ENCODE measurements around the gene RNF144B.

RNF144B gene

GRCh38 chr6:18511211-18511610 lies 124.1 kb downstream of the RNF144B start:
- Histone ChIP-seq H3K27me3 (ENCODE audit: control insufficient read depth, insufficient read depth, low read length) (no peaks in the 10 kb centered on the region), H3K9me3 (ENCODE audit: control insufficient read depth, insufficient read depth, low read length) (no peaks in the 10 kb centered on the region), H3K9ac (ENCODE audit: low read depth, low read length) (no peak overlapping the region), H3K4me3 (ENCODE audit: low read depth, low read length) (no peak overlapping the region), H3K36me3 (ENCODE audit: control insufficient read depth, insufficient read depth, low read length) (no peaks in the 10 kb centered on the region), H3K27ac (ENCODE audit: low read depth, low read length) (no peak overlapping the region), H3K4me1 (ENCODE audit: control insufficient read depth, insufficient read depth, low read length) (peaks cover 9% of the 10 kb centered on the region)

GRCh38 chr6:18513253-18513798 lies 126.2 kb downstream of the RNF144B start:
- no peak overlapping the region for H3K27ac ChIP-seq (ENCODE audit: low read depth, low read length)
- peaks cover 12% of the 10 kb centered on the region for H3K4me1 ChIP-seq (ENCODE audit: control insufficient read depth, insufficient read depth, low read length)
- H3K27me3 ChIP-seq (ENCODE audit: control insufficient read depth, insufficient read depth, low read length): no peaks in the 10 kb centered on the region
- no peak overlapping the region for H3K9ac ChIP-seq (ENCODE audit: low read depth, low read length)
- no peaks in the 10 kb centered on the region for H3K9me3 ChIP-seq (ENCODE audit: control insufficient read depth, insufficient read depth, low read length)
- H3K4me3 ChIP-seq (ENCODE audit: low read depth, low read length): no peak overlapping the region
- no peaks in the 10 kb centered on the region for H3K36me3 ChIP-seq (ENCODE audit: control insufficient read depth, insufficient read depth, low read length)

- Histone ChIP-seq H3K9ac (ENCODE audit: low read depth, low read length) (no peak overlapping the region), H3K27me3 (ENCODE audit: control insufficient read depth, insufficient read depth, low read length) (no peaks in the 10 kb centered on the region), H3K36me3 (ENCODE audit: control insufficient read depth, insufficient read depth, low read length) (no peaks in the 10 kb centered on the region), H3K9me3 (ENCODE audit: control insufficient read depth, insufficient read depth, low read length) (no peaks in the 10 kb centered on the region), H3K4me3 (ENCODE audit: low read depth, low read length) (no peak overlapping the region), H3K27ac (ENCODE audit: low read depth, low read length) (no peak overlapping the region), H3K4me1 (ENCODE audit: control insufficient read depth, insufficient read depth, low read length) (peaks cover 16% of the 10 kb centered on the region)
Measured at GRCh38 chr6:18514180-18514579, 127.0 kb downstream of the RNF144B start.

GRCh38 chr6:18515767-18516166 lies 128.6 kb downstream of the RNF144B start:
- no peaks in the 10 kb centered on the region for H3K9me3 ChIP-seq (ENCODE audit: control insufficient read depth, insufficient read depth, low read length)
- no peak overlapping the region for H3K4me3 ChIP-seq (ENCODE audit: low read depth, low read length)
- H3K4me1 ChIP-seq (ENCODE audit: control insufficient read depth, insufficient read depth, low read length): peaks cover 16% of the 10 kb centered on the region
- no peak overlapping the region for H3K9ac ChIP-seq (ENCODE audit: low read depth, low read length)
- H3K27ac ChIP-seq (ENCODE audit: low read depth, low read length): no peak overlapping the region
- H3K27me3 ChIP-seq (ENCODE audit: control insufficient read depth, insufficient read depth, low read length): no peaks in the 10 kb centered on the region
- H3K36me3 ChIP-seq (ENCODE audit: control insufficient read depth, insufficient read depth, low read length): no peaks in the 10 kb centered on the region
